Measurements from ENCODE around the gene EPB41.

GRCh38 chr1:28956038-28956464, 41.7 kb downstream of the EPB41 start:
- TF ChIP-seq CTCF (conservative IDR thresholded peaks at IDR 0.05 in 1 of 2, IDR thresholded peaks at IDR 0.05 in 1 of 2; ENCODE audit: extremely low read depth in 1 of 2, insufficient read depth in 1 of 2, low read depth in 1 of 2, low read length in 2 of 2) (no peak), EZH2 (IDR thresholded peaks at IDR 0.05; ENCODE audit: borderline replicate concordance, low read length) (no peak)

All from mammary epithelial cell (primary cell).